WTC11 (cell line): ENCODE results near the gene LOX. TPM values are rescaled to one million over a fixed set of nuclear protein-coding genes. Genes with fewer than 3 reads are reported as not detected.

Experiments used
- ATAC-seq: fragments of 200-7000 bp; cut with Tn5 transposase; 2 replicates; pipeline ENCODE4 v1.10.0; 2021; ENCODE audit warnings: mild to moderate bottlenecking, moderate library complexity
- CTCF ChIA-PET: fragments of 300-600 bp; sonication (Branson Sonifier 250); formaldehyde crosslinking; loops from one replicate; lab custom pipeline; 2021; ENCODE audit warnings: antibody characterized with exemption; lab: Charles Lee
- POLR2A ChIA-PET: fragments of 350-600 bp; sonication (Branson Sonifier 250); formaldehyde crosslinking; loops from one replicate; lab custom pipeline; 2021; ENCODE audit warnings: antibody characterized with exemption; lab: Charles Lee
- DNase-seq: peaks from one replicate; pipeline ENCODE4 v3.0.0; 2021; ENCODE audit warnings: low spot score
- H3K27ac Mint-ChIP-seq: 2 replicates; pipeline ENCODE4 v1.8.0; 2021; ENCODE audit warnings: mixed read lengths
- H3K27me3 Mint-ChIP-seq: 2 replicates; pipeline ENCODE4 v1.8.0; 2021; ENCODE audit warnings: low read depth, mild to moderate bottlenecking, moderate library complexity, mixed read lengths
- H3K36me3 Mint-ChIP-seq: 2 replicates; pipeline ENCODE4 v1.8.0; 2021; ENCODE audit warnings: mixed read lengths
- H3K4me1 Mint-ChIP-seq: 2 replicates; pipeline ENCODE4 v1.8.0; 2022; ENCODE audit warnings: mixed read lengths
- H3K4me3 Mint-ChIP-seq: 2 replicates; pipeline ENCODE4 v1.8.0; 2021; ENCODE audit warnings: mild to moderate bottlenecking, moderate library complexity, mixed read lengths
- H3K9me3 Mint-ChIP-seq: 2 replicates; pipeline ENCODE4 v1.8.0; 2021; ENCODE audit warnings: mixed read lengths
- GABPB1 ChIP-seq: sonication (generic); formaldehyde crosslinking; IDR thresholded peaks from 2 replicates; pipeline ENCODE4 v1.8.1; 2023; ENCODE audit warnings: mild to moderate bottlenecking, missing genetic modification reagents
- NR3C1 ChIP-seq: sonication (generic); formaldehyde crosslinking; conservative IDR thresholded peaks from 2 replicates; pipeline ENCODE4 v1.8.1; 2023; ENCODE audit warnings: low read depth, mild to moderate bottlenecking, missing genetic modification reagents
- STAT6 ChIP-seq: sonication (generic); formaldehyde crosslinking; conservative IDR thresholded peaks from 2 replicates; pipeline ENCODE4 v1.8.1; 2023; ENCODE audit warnings: mild to moderate bottlenecking, low read depth, missing genetic modification reagents, moderate library complexity
- ZNF121 ChIP-seq: sonication (generic); formaldehyde crosslinking; IDR thresholded peaks from 2 replicates; pipeline ENCODE4 v1.8.0; 2023; ENCODE audit warnings: missing genetic modification reagents
- ZNF138 ChIP-seq: sonication (generic); formaldehyde crosslinking; conservative IDR thresholded peaks from 2 replicates; pipeline ENCODE4 v1.8.1; 2022; ENCODE audit warnings: mild to moderate bottlenecking, moderate library complexity, missing genetic modification reagents
- ZNF317 ChIP-seq: sonication (generic); formaldehyde crosslinking; IDR thresholded peaks from 2 replicates; pipeline ENCODE4 v1.8.1; 2023; ENCODE audit warnings: low read depth, mild to moderate bottlenecking, moderate library complexity, missing genetic modification reagents, borderline replicate concordance
- total RNA-seq: library from RNA; stranded (reverse); gene quantifications from 3 replicates; pipeline ENCODE4 v1.2.3, GENCODE V29; 2021
- TF ChIP-seq, protein P1 (sequence below): sonication (generic); formaldehyde crosslinking; IDR thresholded peaks from 2 replicates; pipeline ENCODE4 v1.8.1; 2022; ENCODE audit warnings: low read depth, mild to moderate bottlenecking, moderate library complexity, missing genetic modification reagents, borderline replicate concordance
- TF ChIP-seq, protein P2 (sequence below): fragments of 200-600 bp; IDR thresholded peaks from 2 replicates; pipeline ENCODE4 v1.8.0; 2022; ENCODE audit warnings: antibody characterized with exemption
- TF ChIP-seq, protein P3 (sequence below): sonication (generic); formaldehyde crosslinking; IDR thresholded peaks from 2 replicates; pipeline ENCODE4 v1.8.1; 2023; ENCODE audit warnings: mild to moderate bottlenecking, moderate library complexity, missing genetic modification reagents
- TF ChIP-seq, protein P4 (sequence below): sonication (generic); formaldehyde crosslinking; IDR thresholded peaks from 2 replicates; pipeline ENCODE4 v1.8.1; 2022; ENCODE audit warnings: low read depth, missing genetic modification reagents, borderline replicate concordance
- TF ChIP-seq, protein P5 (sequence below): fragments of 250-450 bp; sonication (Bioruptor Pico); IDR thresholded peaks from 2 replicates; pipeline ENCODE4 v1.8.0; 2021; ENCODE audit warnings: mild to moderate bottlenecking

Gene LOX
- total RNA-seq, 1 experiment from 2014 or later = 1.3 TPM

GRCh38 chr5:122076669-122077365 is 1.2 kb downstream of the LOX start:
- DNase-seq = peak; percentile 94
- Mint-ChIP-seq H3K4me1 (peaks cover 24% of the 10 kb centered on the region), H3K27me3 (peaks cover 45% of the 10 kb centered on the region), H3K36me3 (no peaks in the 10 kb centered on the region), H3K4me3 (peak overlapping the region; percentile 84), H3K9me3 (no peaks in the 10 kb centered on the region), H3K27ac (no peak overlapping the region)
- TF ChIP-seq, protein P1, sequence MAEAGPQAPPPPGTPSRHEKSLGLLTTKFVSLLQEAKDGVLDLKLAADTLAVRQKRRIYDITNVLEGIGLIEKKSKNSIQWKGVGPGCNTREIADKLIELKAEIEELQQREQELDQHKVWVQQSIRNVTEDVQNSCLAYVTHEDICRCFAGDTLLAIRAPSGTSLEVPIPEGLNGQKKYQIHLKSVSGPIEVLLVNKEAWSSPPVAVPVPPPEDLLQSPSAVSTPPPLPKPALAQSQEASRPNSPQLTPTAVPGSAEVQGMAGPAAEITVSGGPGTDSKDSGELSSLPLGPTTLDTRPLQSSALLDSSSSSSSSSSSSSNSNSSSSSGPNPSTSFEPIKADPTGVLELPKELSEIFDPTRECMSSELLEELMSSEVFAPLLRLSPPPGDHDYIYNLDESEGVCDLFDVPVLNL (CRISPR knock-in tag) = no peak
- TF ChIP-seq, protein P2, sequence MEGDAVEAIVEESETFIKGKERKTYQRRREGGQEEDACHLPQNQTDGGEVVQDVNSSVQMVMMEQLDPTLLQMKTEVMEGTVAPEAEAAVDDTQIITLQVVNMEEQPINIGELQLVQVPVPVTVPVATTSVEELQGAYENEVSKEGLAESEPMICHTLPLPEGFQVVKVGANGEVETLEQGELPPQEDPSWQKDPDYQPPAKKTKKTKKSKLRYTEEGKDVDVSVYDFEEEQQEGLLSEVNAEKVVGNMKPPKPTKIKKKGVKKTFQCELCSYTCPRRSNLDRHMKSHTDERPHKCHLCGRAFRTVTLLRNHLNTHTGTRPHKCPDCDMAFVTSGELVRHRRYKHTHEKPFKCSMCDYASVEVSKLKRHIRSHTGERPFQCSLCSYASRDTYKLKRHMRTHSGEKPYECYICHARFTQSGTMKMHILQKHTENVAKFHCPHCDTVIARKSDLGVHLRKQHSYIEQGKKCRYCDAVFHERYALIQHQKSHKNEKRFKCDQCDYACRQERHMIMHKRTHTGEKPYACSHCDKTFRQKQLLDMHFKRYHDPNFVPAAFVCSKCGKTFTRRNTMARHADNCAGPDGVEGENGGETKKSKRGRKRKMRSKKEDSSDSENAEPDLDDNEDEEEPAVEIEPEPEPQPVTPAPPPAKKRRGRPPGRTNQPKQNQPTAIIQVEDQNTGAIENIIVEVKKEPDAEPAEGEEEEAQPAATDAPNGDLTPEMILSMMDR = peak; percentile 82
- TF ChIP-seq GABPB1 (CRISPR knock-in tag) (peak; percentile 34; the same call in 1 of the 2 replicates), STAT6 (CRISPR knock-in tag) (no peak), ZNF121 (CRISPR knock-in tag) (no peak), ZNF138 (CRISPR knock-in tag) (peak; percentile 59; the same call in 1 of the 2 replicates), NR3C1 (CRISPR knock-in tag) (0 out of 2 replicates have a peak, but pooled peaks have one; percentile 66), ZNF317 (CRISPR knock-in tag) (no peak)
- TF ChIP-seq, protein P3, sequence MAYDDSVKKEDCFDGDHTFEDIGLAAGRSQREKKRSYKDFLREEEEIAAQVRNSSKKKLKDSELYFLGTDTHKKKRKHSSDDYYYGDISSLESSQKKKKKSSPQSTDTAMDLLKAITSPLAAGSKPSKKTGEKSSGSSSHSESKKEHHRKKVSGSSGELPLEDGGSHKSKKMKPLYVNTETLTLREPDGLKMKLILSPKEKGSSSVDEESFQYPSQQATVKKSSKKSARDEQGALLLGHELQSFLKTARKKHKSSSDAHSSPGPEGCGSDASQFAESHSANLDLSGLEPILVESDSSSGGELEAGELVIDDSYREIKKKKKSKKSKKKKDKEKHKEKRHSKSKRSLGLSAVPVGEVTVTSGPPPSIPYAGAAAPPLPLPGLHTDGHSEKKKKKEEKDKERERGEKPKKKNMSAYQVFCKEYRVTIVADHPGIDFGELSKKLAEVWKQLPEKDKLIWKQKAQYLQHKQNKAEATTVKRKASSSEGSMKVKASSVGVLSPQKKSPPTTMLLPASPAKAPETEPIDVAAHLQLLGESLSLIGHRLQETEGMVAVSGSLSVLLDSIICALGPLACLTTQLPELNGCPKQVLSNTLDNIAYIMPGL (CRISPR knock-in tag) = peak; percentile 62; the same call in 1 of the 2 replicates
- TF ChIP-seq, protein P4, sequence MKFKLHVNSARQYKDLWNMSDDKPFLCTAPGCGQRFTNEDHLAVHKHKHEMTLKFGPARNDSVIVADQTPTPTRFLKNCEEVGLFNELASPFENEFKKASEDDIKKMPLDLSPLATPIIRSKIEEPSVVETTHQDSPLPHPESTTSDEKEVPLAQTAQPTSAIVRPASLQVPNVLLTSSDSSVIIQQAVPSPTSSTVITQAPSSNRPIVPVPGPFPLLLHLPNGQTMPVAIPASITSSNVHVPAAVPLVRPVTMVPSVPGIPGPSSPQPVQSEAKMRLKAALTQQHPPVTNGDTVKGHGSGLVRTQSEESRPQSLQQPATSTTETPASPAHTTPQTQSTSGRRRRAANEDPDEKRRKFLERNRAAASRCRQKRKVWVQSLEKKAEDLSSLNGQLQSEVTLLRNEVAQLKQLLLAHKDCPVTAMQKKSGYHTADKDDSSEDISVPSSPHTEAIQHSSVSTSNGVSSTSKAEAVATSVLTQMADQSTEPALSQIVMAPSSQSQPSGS = no peak
- CTCF ChIA-PET = interaction anchor here (0.5 to 2.6 kb wide), 46 partner anchors 8 to 385 kb away, joined by 3 to 24 read pairs (median 4); partner anchors contain the start of genes SRFBP1 and ZNF474
- ATAC-seq = peak; percentile 81
- POLR2A ChIA-PET = interaction anchor here (0.9 kb wide), 1 partner anchor 39 kb away, joined by 3 read pairs; no protein-coding TSS in a partner anchor

- Mint-ChIP-seq H3K9me3 (no peaks in the 10 kb centered on the region), H3K36me3 (no peaks in the 10 kb centered on the region), H3K4me3 (0 out of 2 replicates have a peak overlapping the region, but pooled peaks have one; percentile 84), H3K4me1 (peaks cover 19% of the 10 kb centered on the region), H3K27ac (no peak overlapping the region)
- ChIA-PET CTCF (interaction anchor here (0.5 to 2.6 kb wide), 36 partner anchors 9 to 225 kb away, joined by 3 to 24 read pairs (median 3); partner anchors contain the start of genes SRFBP1 and ZNF474), POLR2A (interaction anchor here (0.6 kb wide), 1 partner anchor 1268 kb away, joined by 3 read pairs; no protein-coding TSS in a partner anchor)
- DNase-seq = no peak
- peak; percentile 92 for TF ChIP-seq GABPB1 (CRISPR knock-in tag)
- TF ChIP-seq, protein P5, sequence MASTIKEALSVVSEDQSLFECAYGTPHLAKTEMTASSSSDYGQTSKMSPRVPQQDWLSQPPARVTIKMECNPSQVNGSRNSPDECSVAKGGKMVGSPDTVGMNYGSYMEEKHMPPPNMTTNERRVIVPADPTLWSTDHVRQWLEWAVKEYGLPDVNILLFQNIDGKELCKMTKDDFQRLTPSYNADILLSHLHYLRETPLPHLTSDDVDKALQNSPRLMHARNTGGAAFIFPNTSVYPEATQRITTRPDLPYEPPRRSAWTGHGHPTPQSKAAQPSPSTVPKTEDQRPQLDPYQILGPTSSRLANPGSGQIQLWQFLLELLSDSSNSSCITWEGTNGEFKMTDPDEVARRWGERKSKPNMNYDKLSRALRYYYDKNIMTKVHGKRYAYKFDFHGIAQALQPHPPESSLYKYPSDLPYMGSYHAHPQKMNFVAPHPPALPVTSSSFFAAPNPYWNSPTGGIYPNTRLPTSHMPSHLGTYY = no peak
- TF ChIP-seq, all 79 proteins: peak for 1
- peaks cover 45% of the 10 kb centered on the region for H3K27me3 Mint-ChIP-seq
- no peak for ATAC-seq
Measured at GRCh38 chr5:122076050-122076461, 2.0 kb downstream of the LOX start.
